SW 1271 (cell line): ENCODE data around the gene MRPS35.

Experiments
- DNase-seq, 2 experiments: peaks; one replicate each; lab custom pipeline; 2025; lab: John Stamatoyannopoulos, UW

The MRPS35 gene

GRCh38 chr12:27710592-27711316 is at the start of gene MRPS35:
TSS of gene MRPS35 (plus strand) at chr12:27710832. CDS start at chr12:27710844, 12 bp downstream.
- peak; percentile 56 to 94 for DNase-seq

DNA sequence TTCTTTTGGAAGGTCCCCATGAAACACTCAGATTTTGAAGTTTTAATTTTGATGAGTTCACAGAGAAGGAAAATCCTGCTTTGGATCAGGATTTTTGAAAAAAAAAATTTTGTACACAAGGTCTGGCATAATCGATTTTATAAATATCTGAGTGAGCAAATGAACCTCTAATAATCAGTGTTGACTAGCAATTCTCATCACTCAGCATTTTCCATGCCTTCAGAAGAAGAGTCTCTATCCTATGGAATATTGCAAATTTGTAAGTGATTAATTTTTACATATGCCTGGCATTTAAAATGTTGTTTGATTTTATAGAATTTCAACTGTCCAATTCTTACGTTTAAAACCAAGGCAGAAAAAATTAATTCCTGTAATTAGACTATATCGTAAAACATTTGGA is 44.9 kb upstream of the MRPS35 start:
- DNase-seq: no peak

- no peak for DNase-seq
These were observed 44.1 kb upstream of the MRPS35 start for GRCh38 chr12:27666510-27666909.

DNA sequence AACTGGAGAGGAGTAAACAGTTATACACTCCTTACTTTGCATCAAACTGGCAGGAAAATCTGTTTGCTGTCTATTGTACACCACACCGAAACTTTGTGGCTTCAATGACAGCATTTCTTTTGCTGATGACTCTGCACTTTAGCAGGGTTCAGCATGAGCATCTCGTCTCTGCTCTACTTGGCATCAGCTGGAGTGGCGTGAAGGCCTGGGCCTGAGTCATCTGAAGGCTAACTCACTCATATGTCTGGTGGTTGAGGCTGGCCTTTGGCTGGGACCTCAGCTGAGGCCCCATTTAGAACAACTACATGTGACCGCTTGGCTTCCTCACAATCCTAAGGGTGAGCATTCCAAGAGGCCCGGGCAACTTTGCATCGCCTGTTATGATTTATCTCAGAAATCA is 43.1 kb upstream of the MRPS35 start:
- no peak for DNase-seq

DNA sequence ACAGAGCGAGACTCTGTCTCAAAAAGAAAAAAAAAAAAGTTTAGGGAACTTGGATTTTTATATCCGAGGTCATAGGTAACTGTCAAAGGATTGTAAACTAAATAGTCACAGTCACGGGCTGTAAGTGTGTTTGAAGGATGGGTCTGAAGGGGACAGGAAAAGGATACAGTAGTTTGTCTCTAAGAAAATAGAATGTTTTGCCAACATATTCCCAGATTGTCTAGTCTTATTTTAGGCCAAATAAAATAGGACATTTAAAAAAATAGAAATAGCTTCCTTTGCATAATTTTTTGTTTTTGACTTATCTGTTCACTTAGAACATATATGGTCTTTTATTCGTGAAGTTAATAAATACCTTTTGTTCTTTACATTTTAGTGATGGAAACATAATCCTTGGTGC is 38.6 kb upstream of the MRPS35 start:
- no peak for DNase-seq

GRCh38 chr12:27672643-27673042 is 38.0 kb upstream of the MRPS35 start:
- no peak for DNase-seq

GRCh38 chr12:27673101-27673718 is 37.4 kb upstream of the MRPS35 start:
- no peak for DNase-seq

GRCh38 chr12:27674989-27675388 is 35.6 kb upstream of the MRPS35 start:
- DNase-seq: no peak

GRCh38 chr12:27680619-27681018 is 30.0 kb upstream of the MRPS35 start:
- DNase-seq: no peak

- no peak for DNase-seq
These were observed 28.1 kb upstream of the MRPS35 start for GRCh38 chr12:27682534-27682933.

- no peak for DNase-seq
These were observed 25.4 kb upstream of the MRPS35 start for GRCh38 chr12:27685274-27685673.

DNA sequence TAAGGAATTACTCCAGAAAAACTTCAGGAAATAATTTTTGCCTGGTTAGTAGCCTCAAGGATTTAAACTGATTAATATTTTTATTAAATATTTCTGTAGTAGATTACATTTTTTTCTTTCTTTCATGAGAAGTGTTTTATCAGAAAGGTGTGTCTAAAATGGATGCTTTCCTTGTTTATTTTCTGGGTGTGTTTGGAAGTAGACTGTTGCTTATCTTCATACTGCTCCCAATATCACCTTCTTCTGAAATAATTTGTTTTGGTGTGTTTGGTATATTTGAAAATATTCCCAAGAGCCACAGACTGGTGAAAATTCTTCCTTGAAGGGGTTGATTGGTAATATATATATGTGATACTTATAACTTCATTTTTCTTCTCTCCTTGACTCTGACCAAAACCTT is 24.5 kb upstream of the MRPS35 start:
- DNase-seq: no peak

DNA sequence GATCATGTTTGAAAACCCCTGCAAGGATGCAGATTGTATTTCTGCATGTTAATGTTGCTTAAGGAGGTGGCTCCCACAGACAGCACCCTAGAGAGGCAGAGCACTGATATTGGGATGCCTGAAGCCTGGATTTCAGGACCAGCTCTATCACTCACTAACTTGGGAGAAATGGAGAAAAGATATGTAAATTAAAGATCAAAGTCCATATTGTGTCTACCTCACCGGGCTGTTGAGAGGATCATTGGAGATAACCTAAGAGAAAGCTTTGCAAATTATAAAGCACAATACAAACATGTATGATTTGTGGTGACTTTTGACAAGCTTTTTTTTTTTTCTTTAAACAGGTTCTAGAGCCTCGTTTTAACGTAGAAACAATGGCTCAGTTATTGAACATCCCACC is 22.0 kb upstream of the MRPS35 start:
- no peak for DNase-seq

GRCh38 chr12:27689558-27690180 is 21.0 kb upstream of the MRPS35 start:
- DNase-seq: no peak

- no peak for DNase-seq
These were observed 17.2 kb upstream of the MRPS35 start for GRCh38 chr12:27693403-27693802.

DNA sequence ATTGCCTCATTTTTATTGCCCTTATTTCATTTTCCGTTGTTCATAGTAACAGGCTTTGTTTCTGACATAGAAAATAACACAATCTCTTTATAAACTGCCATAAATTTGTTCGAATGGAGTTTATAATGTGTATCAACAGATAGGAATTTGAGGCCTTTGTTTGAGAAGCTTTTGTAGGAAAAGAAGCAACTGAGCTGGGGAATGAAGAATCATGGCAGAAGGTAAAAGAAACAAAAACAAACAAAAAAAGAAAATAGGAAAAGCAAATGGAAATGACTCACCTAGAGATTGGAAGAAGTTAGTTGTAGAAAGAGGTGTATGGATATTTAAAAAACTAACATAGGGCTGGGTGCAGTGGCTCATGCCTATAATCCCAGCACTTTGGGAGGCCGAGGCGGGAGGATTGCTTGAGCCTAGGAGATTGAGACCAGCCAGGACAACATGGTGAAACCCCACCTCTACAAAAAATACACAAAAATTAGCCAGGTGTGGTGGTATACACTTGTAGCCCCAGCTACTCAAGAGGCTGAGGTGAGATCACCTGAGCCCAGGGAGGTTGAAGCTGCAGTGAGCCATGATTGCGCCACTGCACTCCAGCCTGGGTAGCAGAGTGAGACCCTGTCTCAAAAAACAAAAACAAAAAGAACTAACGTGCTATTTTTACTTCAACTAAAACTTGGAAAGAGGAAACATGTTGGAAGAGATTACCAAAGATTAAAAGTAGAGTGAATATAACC is 14.9 kb upstream of the MRPS35 start:
- no peak for DNase-seq

- no peak for DNase-seq
These were observed 14.4 kb upstream of the MRPS35 start, which contains the start of gene REP15 for GRCh38 chr12:27696293-27696652. TSS of gene REP15 (plus strand) at chr12:27696447. CDS start at chr12:27696563, 116 bp downstream.

DNA sequence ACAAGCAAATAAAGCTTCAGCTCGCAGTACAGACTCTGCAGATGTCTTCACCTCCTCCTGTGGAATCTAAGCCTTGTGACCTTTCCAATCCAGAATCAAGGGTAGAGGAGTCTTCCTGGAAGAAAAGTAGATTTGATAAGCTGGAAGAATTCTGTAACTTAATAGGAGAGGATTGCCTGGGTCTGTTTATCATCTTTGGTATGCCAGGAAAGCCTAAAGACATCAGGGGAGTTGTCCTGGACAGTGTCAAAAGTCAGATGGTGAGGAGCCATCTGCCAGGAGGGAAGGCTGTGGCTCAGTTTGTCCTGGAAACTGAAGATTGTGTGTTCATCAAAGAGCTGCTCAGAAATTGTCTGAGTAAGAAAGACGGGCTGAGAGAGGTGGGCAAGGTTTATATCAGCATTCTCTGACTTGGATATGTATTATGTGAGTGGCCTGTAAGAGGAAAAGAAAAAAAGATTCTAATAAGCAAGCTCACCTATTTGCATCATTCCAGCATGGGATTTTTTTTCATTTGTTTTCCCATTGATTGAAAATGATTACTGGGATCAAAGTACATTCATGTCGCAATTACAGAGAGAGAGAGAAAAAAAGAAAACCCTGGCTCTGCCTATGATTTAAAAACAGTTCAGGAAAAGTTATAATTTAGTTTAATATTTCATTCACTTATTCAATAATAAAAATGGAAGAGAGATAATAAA is 13.6 kb upstream of the MRPS35 start:
- no peak for DNase-seq

DNA sequence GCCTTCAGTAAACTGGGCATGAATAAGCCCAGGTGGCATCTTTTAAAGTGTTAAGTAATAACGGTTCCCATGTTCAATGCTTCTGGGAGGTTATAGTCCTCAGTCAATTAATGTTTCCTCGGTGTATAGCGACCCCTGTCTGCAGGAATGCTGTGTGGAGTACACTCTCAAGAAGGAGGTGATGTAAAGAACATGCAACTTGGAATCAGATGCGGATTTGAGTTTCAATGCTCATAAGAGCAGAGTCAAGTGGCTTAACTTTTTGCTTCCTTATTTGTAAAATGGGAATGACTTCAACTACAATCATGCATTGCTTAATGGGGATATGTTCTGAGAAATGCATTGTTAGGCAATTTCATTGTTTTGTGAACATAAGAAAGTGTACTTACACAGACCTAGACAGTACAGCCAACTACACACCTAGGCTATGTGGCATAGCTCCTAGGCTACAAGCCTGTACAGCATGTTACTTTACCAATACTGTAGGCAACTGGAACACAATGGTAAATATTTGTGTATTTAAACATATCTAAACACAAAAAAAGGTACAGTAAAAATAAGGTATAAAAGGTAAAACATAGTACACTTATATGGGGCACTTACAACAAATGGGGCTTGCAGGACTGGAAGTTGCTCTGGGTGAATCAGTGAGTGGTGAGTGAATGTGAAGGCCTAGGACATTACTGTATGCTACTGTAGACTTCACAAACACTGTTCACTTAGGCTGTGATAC is 6.7 kb upstream of the MRPS35 start:
- DNase-seq: peak; percentile 35 to 76

- no peak for DNase-seq
These were observed 5.4 kb upstream of the MRPS35 start for GRCh38 chr12:27705263-27705662.

DNA sequence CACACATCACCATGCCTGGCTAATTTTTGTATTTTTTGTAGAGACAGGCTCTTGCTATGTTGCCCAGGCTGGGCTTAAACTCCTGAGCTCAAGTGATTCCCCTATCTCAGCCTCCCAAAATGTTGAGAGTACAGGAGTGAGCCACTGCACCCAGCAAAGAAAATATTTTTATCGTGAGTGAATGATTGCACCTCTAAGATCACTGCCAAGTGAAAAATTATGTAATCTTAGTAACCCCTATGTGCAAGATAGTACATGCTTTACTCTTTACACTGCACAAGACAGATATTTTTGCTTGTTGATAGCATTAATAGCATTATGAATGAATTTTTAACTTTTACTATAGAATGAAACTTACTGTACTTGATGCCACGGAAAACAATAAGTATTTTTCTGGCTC is 3.4 kb upstream of the MRPS35 start:
- DNase-seq: no peak
